RWPE2 (cell line): ENCODE results near the gene SEMA4D.

Experiments
- ATAC-seq: fragments of 200-7000 bp; cut with Tn5 transposase; 3 replicates; pipeline ENCODE4 v1.9.1; 2021; ENCODE audit warnings: low read depth
- DNase-seq: peaks from one replicate; pipeline ENCODE4 v3.0.0-alpha.2; 2020; ENCODE audit warnings: low spot score
- H3K27ac ChIP-seq: fragments of 450-650 bp; 2 replicates; pipeline ENCODE4 v1.5.1; 2017; ENCODE audit warnings: mild to moderate bottlenecking; ENCODE audit not compliant: poor library complexity, severe bottlenecking
- H3K27me3 ChIP-seq: fragments of 250-450 bp; sonication (Bioruptor Pico); 2 replicates; pipeline ENCODE4 v1.5.1; 2021; ENCODE audit warnings: mild to moderate bottlenecking, moderate library complexity; ENCODE audit not compliant: insufficient read depth, poor library complexity, severe bottlenecking
- H3K36me3 ChIP-seq: fragments of 250-450 bp; sonication (Bioruptor Pico); 2 replicates; pipeline ENCODE4 v1.5.1; 2020; ENCODE audit warnings: low read depth, mild to moderate bottlenecking, moderate library complexity
- H3K4me1 ChIP-seq: fragments of 250-450 bp; sonication (Bioruptor Pico); 2 replicates; pipeline ENCODE4 v1.5.1; 2021; ENCODE audit warnings: mild to moderate bottlenecking, moderate library complexity; ENCODE audit not compliant: insufficient read depth, poor library complexity, severe bottlenecking
- H3K4me3 ChIP-seq: fragments of 250-450 bp; sonication (Bioruptor Pico); 2 replicates; pipeline ENCODE4 v1.5.1; 2021; ENCODE audit warnings: mild to moderate bottlenecking, moderate library complexity; ENCODE audit not compliant: severe bottlenecking
- H3K9me3 ChIP-seq: fragments of 250-450 bp; sonication (Bioruptor Pico); 2 replicates; pipeline ENCODE4 v1.5.1; 2021; ENCODE audit warnings: mild to moderate bottlenecking, moderate library complexity; ENCODE audit not compliant: severe bottlenecking
- TF ChIP-seq, protein P1 (sequence below): fragments of 450-650 bp; IDR thresholded peaks from one replicate; pipeline ENCODE4 v1.5.1; 2017; ENCODE audit warnings: mild to moderate bottlenecking, moderate library complexity; ENCODE audit not compliant: poor library complexity, severe bottlenecking

Gene SEMA4D

DNA sequence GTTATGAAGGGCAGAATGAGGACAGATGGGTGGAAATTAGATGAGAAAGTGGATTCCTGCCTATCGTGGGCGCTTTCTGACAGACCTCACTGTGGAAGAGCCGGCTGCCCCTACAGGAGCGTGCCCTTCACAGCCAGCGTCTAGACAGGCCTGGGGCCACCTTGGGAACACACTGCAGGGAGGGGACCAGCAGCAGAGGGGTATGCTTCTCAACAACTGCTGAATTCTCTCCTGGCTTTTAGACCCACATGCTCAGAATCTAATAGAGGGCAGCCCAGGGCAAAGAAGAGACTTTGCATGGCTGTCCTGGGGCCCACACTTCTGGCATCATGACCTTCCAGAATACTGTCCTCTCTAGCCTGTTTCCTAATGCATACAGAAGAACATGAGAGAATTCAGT, 2.1 kb upstream of the SEMA4D start:
- Histone ChIP-seq H3K9me3 (no peaks in the 10 kb centered on the region), H3K4me3 (no peak overlapping the region), H3K36me3 (no peaks in the 10 kb centered on the region), H3K27me3 (no peaks in the 10 kb centered on the region), H3K4me1 (no peaks in the 10 kb centered on the region), H3K27ac (no peak overlapping the region)
- no peak for ATAC-seq
- no peak for DNase-seq
- TF ChIP-seq, protein P1, sequence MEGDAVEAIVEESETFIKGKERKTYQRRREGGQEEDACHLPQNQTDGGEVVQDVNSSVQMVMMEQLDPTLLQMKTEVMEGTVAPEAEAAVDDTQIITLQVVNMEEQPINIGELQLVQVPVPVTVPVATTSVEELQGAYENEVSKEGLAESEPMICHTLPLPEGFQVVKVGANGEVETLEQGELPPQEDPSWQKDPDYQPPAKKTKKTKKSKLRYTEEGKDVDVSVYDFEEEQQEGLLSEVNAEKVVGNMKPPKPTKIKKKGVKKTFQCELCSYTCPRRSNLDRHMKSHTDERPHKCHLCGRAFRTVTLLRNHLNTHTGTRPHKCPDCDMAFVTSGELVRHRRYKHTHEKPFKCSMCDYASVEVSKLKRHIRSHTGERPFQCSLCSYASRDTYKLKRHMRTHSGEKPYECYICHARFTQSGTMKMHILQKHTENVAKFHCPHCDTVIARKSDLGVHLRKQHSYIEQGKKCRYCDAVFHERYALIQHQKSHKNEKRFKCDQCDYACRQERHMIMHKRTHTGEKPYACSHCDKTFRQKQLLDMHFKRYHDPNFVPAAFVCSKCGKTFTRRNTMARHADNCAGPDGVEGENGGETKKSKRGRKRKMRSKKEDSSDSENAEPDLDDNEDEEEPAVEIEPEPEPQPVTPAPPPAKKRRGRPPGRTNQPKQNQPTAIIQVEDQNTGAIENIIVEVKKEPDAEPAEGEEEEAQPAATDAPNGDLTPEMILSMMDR: no peak

DNA sequence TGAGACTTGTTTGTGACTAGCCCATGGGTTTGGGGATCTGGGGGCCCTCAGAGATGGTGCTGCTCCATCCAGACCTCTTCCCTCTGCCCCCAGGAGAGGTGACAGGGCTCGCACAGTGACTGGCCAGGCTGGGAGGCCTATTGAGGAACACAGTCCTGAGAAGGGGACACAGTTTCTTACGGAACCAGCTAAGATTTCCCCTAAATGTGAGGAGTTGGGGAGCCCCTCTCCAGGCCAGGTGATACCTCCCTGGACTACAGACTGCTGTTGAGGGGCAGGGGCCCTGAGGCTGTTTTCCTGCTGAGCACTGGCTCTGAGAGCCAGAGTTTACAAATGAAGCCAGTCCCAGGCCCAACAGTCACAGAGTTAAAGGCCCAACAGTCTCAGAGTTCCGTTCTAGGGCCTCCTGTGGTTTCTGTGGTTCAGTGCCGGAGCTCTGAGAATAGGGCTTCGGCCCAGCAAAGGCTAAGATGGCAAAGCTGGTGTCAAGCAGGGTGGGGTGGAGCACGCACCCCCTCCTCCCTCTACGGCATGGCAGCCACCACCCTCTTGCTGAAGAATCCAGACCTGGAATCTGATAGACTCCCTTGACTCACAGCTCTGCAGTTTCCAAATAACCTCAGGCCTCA, 1.1 kb upstream of the SEMA4D start:
- H3K9me3 ChIP-seq: no peaks in the 10 kb centered on the region
- no peak overlapping the region for H3K27ac ChIP-seq
- no peak overlapping the region for H3K4me3 ChIP-seq
- DNase-seq: no peak
- no peak for ATAC-seq
- TF ChIP-seq, protein P1: no peak
- no peaks in the 10 kb centered on the region for H3K36me3 ChIP-seq
- H3K4me1 ChIP-seq: no peaks in the 10 kb centered on the region
- H3K27me3 ChIP-seq: no peaks in the 10 kb centered on the region

DNA sequence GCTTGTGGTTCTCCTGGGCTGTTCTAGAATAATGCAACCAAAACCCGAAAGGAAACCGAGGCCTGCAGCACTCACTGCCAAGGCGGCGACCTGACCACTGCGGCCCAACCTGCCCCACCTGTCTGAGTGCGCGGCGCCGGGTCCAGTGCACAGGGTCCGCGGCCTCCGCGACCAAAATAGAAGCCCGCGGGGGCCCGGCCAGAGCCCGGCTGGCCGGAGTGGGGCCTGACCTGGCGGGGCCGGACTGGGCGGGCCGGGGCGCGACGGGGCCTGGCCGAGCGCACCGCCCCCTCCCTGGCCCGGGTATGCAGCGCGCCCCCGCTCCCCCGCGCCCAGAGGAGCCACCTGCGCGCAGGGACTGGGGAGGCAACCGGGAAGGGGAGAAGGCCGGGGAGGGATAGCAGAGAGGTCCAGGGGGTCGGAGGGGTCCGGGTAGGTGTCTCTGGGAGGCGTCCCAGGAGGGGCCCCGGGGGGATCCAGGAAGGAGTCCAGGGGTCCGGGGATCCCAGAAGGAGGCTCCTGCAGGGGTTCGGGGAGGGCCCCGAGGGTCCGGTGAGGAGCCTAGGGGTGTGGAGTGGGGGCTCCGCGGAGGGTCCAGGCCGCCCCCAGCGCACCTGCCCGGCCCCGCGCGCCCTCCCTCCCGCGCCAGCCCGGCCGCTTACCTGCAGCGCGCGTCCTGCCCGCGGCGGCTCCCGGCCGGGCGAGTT, 503 bp downstream of the SEMA4D start:
- H3K27ac ChIP-seq: no peak overlapping the region
- H3K4me1 ChIP-seq: no peaks in the 10 kb centered on the region
- no peaks in the 10 kb centered on the region for H3K36me3 ChIP-seq
- peak overlapping the region; percentile 89 for H3K4me3 ChIP-seq
- TF ChIP-seq, protein P1: no peak
- H3K9me3 ChIP-seq: no peaks in the 10 kb centered on the region
- ATAC-seq (peak; percentile 32; the same call in 2 of the 3 replicates), DNase-seq (no peak)
- no peaks in the 10 kb centered on the region for H3K27me3 ChIP-seq

DNA sequence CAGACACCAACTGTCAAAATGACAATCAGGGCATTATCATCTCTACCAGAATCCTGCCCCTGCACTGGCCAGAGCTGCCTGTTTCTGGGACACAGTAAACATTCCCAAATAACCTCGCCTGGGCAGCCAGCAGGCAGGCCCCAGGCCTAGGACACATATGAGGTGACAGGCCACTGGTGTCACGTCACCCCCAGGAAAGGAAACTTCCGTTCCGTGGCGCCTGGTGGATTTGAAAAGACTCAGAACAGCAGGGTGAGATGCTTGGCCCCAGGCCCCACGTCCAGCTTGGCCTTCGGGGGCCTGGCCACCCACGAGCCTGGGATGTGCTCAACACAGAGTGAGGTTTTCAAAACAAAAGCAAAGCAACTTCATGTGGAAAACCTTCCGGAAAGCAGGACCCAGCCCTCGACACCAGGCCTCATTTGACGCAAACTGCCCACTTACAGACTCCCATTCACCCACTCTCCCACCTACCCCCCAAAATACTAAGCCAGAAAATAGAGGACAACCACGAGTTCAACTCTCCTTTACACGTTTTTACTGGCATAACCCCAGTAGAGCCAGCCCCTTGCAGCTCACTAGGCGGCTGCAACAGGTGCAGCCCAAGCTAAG, 1.2 kb downstream of the SEMA4D start:
- H3K4me3 ChIP-seq: peak overlapping the region; percentile 89
- H3K27me3 ChIP-seq: no peaks in the 10 kb centered on the region
- no peaks in the 10 kb centered on the region for H3K36me3 ChIP-seq
- no peaks in the 10 kb centered on the region for H3K4me1 ChIP-seq
- no peak for DNase-seq
- TF ChIP-seq, protein P1: no peak
- H3K9me3 ChIP-seq: no peaks in the 10 kb centered on the region
- no peak for ATAC-seq
- no peak overlapping the region for H3K27ac ChIP-seq
